ENCODE data around the gene BNIP5. TPM values are rescaled to one million over a fixed set of nuclear protein-coding genes. Genes with fewer than 3 reads are reported as not detected.

Gene BNIP5
- total RNA-seq, 1 donor from 2014 or later, result not detected

GRCh38 chr6:36378243-36378920 is 41.7 kb upstream of the BNIP5 start:
- Histone ChIP-seq H3K4me2 (no peak overlapping the region), H3K4me1 (peaks cover 7% of the 10 kb centered on the region), H3K27me3 (no peaks in the 10 kb centered on the region), H3K9me3 (ENCODE audit: low read depth) (no peaks in the 10 kb centered on the region), H3K4me3 (no peak overlapping the region), H3K9ac (no peak overlapping the region), H3K79me2 (ENCODE audit: low read depth) (no peaks in the 10 kb centered on the region), H3K36me3 (no peaks in the 10 kb centered on the region), H3K27ac (no peak overlapping the region), H3F3A (ENCODE audit: low read depth) (no peaks in the 10 kb centered on the region), H2AFZ (replicated peaks) (no peak overlapping the region), H4K20me1 (ENCODE audit: low read depth) (no peaks in the 10 kb centered on the region)
- Mint-ChIP-seq H3K27me3 (ENCODE audit: insufficient read depth, low read depth) (peaks cover 7% of the 10 kb centered on the region), H3K9me3 (no peaks in the 10 kb centered on the region), H3K4me1 (peaks cover 2% of the 10 kb centered on the region), H3K36me3 (no peaks in the 10 kb centered on the region), H3K4me3 (no peak overlapping the region), H3K27ac (no peak overlapping the region)
- TF ChIP-seq EZH2 (IDR thresholded peaks at IDR 0.05) (no peak), CTCF (IDR thresholded peaks at IDR 0.05) (no peak), EZH2phosphoT487 (IDR thresholded peaks at IDR 0.05) (no peak)
- DNase-seq (ENCODE audit: low spot score), result no peak

GRCh38 chr6:36377594-36377993 is 40.9 kb upstream of the BNIP5 start:
- no peak overlapping the region for H3K4me2 ChIP-seq
- no peaks in the 10 kb centered on the region for H3K27me3 ChIP-seq
- H3K4me3 ChIP-seq, result no peak overlapping the region
- H3K79me2 ChIP-seq (ENCODE audit: low read depth), result no peaks in the 10 kb centered on the region
- H3K4me1 ChIP-seq, result peaks cover 7% of the 10 kb centered on the region
- peaks cover 7% of the 10 kb centered on the region for H3K27me3 Mint-ChIP-seq (ENCODE audit: insufficient read depth, low read depth)
- no peaks in the 10 kb centered on the region for H4K20me1 ChIP-seq (ENCODE audit: low read depth)
- no peaks in the 10 kb centered on the region for H3F3A ChIP-seq (ENCODE audit: low read depth)
- no peak for DNase-seq (ENCODE audit: low spot score)
- no peak overlapping the region for H3K27ac Mint-ChIP-seq
- H3K4me3 Mint-ChIP-seq, result no peak overlapping the region
- H3K9me3 ChIP-seq (ENCODE audit: low read depth), result no peaks in the 10 kb centered on the region
- no peaks in the 10 kb centered on the region for H3K36me3 Mint-ChIP-seq
- no peaks in the 10 kb centered on the region for H3K36me3 ChIP-seq
- H3K9me3 Mint-ChIP-seq, result no peaks in the 10 kb centered on the region
- H3K27ac ChIP-seq, result no peak overlapping the region
- no peak overlapping the region for H2AFZ ChIP-seq (replicated peaks)
- no peak for TF ChIP-seq EZH2phosphoT487 (IDR thresholded peaks at IDR 0.05)
- no peak for TF ChIP-seq CTCF (IDR thresholded peaks at IDR 0.05)
- no peak overlapping the region for H3K9ac ChIP-seq
- peaks cover 2% of the 10 kb centered on the region for H3K4me1 Mint-ChIP-seq

GRCh38 chr6:36376742-36377141 is 40.1 kb upstream of the BNIP5 start:
- H3K79me2 ChIP-seq (ENCODE audit: low read depth), result no peaks in the 10 kb centered on the region
- H3K36me3 Mint-ChIP-seq, result no peaks in the 10 kb centered on the region
- no peak overlapping the region for H3K9ac ChIP-seq
- H3K4me2 ChIP-seq, result no peak overlapping the region
- no peaks in the 10 kb centered on the region for H3K27me3 ChIP-seq
- H3F3A ChIP-seq (ENCODE audit: low read depth), result no peaks in the 10 kb centered on the region
- no peaks in the 10 kb centered on the region for H3K9me3 ChIP-seq (ENCODE audit: low read depth)
- TF ChIP-seq EZH2phosphoT487 (IDR thresholded peaks at IDR 0.05) (no peak), CTCF (IDR thresholded peaks at IDR 0.05) (no peak), EZH2 (IDR thresholded peaks at IDR 0.05) (no peak)
- H3K27me3 Mint-ChIP-seq (ENCODE audit: insufficient read depth, low read depth), result peaks cover 11% of the 10 kb centered on the region
- peaks cover 5% of the 10 kb centered on the region for H3K4me1 ChIP-seq
- H3K9me3 Mint-ChIP-seq, result no peaks in the 10 kb centered on the region
- DNase-seq (ENCODE audit: low spot score), result no peak
- no peak overlapping the region for H3K4me3 Mint-ChIP-seq
- no peak overlapping the region for H3K27ac Mint-ChIP-seq
- H3K4me3 ChIP-seq, result no peak overlapping the region
- no peaks in the 10 kb centered on the region for H3K36me3 ChIP-seq
- no peak overlapping the region for H3K27ac ChIP-seq
- H3K4me1 Mint-ChIP-seq, result peaks cover 2% of the 10 kb centered on the region
- H2AFZ ChIP-seq (replicated peaks), result no peak overlapping the region
- H4K20me1 ChIP-seq (ENCODE audit: low read depth), result no peaks in the 10 kb centered on the region
